AG04449 (cell line): ENCODE data around the gene MGMT.

Source experiments
- CTCF ChIA-PET: fragments of 350-600 bp; formaldehyde crosslinking; extraction: SDS; loops from one replicate; lab custom pipeline; 2021; ENCODE audit warnings: antibody characterized with exemption; lab: Yijun Ruan, JAX
- POLR2A ChIA-PET: fragments of 400-600, 350-600 bp; formaldehyde crosslinking; extraction: SDS; loops from one replicate; lab custom pipeline; 2020; ENCODE audit warnings: antibody characterized with exemption, inconsistent platforms; lab: Yijun Ruan, JAX
- DNase-seq: peaks from one replicate; pipeline ENCODE4 v3.0.0-alpha.2; 2010; ENCODE audit warnings: low read depth, low spot score
- H3K4me3 ChIP-seq: 2 replicates; pipeline ENCODE4 v1.5.1; 2011; ENCODE audit warnings: low read depth, mild to moderate bottlenecking, control low read depth, low read length
- TF ChIP-seq, protein P1 (sequence below): IDR thresholded peaks from one replicate; pipeline ENCODE4 v1.5.1; 2011; ENCODE audit warnings: mild to moderate bottlenecking, moderate library complexity, low read length, control low read depth, inconsistent platforms; ENCODE audit not compliant: insufficient read depth; ENCODE audit errors: missing control alignments

Gene MGMT

DNA sequence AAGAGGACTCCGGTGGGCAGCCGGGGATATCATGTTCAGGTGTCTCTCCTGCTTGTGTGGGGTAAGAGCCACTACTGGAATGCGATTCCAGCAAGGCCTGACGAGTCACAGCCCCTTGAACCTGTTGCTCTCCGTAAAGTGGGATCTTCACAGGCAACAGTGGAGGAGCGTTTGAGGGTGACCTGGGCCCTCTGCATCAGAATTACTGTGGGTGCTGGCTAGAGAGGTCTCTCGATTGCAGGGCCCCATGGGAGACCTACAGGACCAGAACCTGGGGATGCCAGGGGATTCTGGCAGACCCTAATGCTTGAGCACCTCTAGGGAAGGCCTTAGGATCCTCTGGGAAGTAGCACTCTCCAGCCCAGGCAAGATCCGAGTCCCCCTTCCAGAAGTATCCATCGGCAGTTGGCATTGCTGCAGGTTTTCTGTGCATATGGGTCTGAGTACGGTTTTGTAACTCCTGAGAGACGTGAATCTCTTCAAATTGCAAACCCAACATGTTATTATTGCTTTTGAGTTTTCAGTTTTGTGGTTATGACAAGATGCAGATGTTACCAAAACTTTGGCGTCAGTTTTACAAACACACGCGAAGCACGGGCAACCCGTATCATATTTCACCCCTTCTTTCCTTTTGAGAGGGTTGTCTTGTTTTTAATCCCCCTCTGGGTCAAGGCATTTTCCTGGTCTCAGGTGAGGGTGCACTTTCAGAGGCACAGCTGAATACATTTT is 4.6 kb downstream of the MGMT start:
- TF ChIP-seq, protein P1, sequence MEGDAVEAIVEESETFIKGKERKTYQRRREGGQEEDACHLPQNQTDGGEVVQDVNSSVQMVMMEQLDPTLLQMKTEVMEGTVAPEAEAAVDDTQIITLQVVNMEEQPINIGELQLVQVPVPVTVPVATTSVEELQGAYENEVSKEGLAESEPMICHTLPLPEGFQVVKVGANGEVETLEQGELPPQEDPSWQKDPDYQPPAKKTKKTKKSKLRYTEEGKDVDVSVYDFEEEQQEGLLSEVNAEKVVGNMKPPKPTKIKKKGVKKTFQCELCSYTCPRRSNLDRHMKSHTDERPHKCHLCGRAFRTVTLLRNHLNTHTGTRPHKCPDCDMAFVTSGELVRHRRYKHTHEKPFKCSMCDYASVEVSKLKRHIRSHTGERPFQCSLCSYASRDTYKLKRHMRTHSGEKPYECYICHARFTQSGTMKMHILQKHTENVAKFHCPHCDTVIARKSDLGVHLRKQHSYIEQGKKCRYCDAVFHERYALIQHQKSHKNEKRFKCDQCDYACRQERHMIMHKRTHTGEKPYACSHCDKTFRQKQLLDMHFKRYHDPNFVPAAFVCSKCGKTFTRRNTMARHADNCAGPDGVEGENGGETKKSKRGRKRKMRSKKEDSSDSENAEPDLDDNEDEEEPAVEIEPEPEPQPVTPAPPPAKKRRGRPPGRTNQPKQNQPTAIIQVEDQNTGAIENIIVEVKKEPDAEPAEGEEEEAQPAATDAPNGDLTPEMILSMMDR, result no peak
- H3K4me3 ChIP-seq, result no peak overlapping the region
- POLR2A ChIA-PET, result no interaction called here
- DNase-seq, result no peak
- CTCF ChIA-PET, result no interaction called here

DNA sequence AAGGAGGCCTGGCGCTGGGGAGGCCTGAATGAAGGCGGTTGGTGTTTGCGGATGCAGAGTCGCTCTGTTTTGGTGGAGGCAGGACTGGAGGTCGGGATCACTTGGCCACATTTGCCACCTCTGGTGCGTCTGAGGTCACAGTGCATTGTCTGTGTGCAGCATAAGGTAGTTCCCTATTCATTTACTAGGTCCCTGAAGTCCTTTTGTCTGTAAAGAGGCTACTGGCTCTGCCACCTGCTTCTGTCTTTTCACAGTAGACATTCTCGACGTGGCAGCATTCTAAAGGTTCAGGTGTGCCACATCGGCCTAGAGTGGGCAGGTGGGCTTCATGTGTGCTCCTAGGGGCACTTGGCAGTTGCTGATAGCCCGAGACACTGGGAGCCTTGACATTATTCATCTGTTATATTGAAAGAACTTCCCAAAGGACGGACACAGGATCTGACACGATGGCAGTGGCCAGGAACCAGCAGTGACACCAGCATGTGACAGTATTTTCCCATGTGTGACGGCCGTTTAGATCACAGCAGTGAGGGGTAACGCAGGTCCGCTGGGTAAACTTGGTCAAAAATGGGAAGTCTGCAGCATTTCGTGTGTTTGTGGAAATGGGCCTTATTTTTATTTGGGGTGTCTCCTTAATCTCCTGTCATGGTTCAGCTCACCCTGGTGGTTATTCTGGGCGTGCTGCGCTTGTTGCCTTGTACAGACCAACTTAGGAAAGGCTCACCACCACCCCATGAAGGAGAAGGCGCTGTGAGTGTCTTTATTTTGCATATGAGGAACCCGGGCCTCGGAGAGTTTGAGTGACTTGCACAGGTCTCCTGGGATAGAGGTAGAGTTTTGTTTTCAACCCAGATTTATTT is 5.9 kb downstream of the MGMT start:
- no peak for DNase-seq
- H3K4me3 ChIP-seq, result no peak overlapping the region
- TF ChIP-seq, protein P1, result no peak
- CTCF ChIA-PET, result no interaction called here
- POLR2A ChIA-PET, result no interaction called here

DNA sequence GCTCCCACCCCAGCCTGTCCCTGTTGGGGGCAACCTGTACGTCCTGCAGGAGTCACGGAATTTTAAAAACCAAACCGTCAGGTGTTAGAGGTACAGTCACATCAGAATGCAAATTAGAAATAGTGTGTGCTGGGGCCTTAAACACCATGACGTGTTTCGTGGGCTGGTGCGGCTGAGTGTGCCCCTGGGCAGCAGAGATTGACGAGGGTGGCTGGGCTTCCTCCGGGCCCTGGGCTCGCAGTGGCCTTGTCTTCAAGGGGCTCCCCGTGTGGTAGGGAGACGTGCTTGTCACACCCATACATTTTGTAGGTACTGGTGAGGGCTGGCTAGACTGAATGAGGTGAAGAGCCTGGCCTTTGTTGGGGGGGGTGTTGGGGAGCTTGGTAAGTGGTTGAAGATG is 7.6 kb downstream of the MGMT start:
- ChIA-PET POLR2A (no interaction called here), CTCF (no interaction called here)
- H3K4me3 ChIP-seq, result no peak overlapping the region
- no peak for DNase-seq
- TF ChIP-seq, protein P1, result no peak

DNA sequence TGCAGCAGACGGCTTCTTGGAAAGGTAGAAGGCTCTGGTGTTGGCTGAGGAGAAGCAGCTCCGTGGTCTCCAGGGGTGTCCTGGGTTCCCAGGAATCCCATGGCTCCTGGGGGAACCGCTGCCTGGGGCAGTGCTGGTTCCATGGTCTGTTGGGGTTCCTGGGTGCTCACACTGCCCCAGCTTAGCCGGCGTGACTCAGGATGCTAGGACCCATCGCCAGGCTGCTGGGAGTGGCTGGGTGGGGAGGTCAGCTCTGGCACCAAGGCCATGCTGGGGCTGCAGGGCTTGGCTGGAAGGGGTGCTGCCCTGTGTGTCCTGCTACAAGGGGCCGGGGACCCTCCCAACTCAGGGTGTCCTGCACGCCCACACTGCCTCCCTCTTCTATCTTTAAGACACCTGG is 9.4 kb downstream of the MGMT start:
- DNase-seq, result no peak
- TF ChIP-seq, protein P1, result no peak
- ChIA-PET CTCF (no interaction called here), POLR2A (no interaction called here)
- no peak overlapping the region for H3K4me3 ChIP-seq

DNA sequence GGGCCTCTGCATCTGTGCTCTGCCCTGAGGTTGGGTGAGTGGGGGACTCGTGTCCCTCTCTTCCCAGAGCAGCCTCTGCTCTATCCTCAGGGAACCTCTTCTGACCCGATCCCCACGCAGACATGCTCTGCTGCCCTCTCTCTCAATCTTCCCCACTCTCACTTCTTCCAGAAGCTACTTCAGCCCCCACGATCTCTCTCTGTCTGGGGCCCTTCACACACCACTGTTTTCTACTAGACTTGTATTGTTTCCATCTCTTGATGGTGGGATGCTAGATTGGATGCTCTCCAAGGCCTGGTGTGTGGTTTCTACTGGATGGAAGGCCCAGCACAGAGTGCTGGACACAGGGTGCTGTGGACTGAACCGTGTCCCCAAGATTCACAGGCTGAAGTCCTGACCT is 10.0 kb downstream of the MGMT start:
- CTCF ChIA-PET, result no interaction called here
- DNase-seq, result no peak
- TF ChIP-seq, protein P1, result no peak
- POLR2A ChIA-PET, result no interaction called here
- H3K4me3 ChIP-seq, result no peak overlapping the region

DNA sequence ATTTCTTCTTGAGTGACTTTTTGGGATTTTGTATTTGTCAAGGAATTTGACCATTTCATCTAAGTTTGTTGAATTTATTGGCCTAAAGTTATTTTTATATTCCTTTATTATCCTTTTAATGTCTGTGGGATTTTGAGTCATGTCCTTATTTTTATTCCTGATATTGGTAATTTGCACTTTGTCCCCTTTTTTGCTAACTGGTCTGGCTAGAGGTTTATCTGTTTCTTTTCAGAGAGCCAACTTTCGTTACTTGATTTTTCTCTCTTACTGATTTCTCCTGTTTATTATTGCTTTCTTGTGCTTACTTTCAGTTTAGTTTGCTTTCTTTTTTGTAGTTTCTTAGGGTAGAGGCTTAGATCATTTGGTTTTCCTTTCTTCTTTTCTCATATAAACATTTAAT is 14.6 kb downstream of the MGMT start:
- TF ChIP-seq, protein P1, result no peak
- no peak overlapping the region for H3K4me3 ChIP-seq
- ChIA-PET POLR2A (no interaction called here), CTCF (no interaction called here)
- no peak for DNase-seq
